GM19240 (cell line): ENCODE measurements around the gene PPP2R5C.
"Not testable (repeated sequence)": the region's sequence is repeated elsewhere in the genome, so short reads cannot be mapped to it uniquely, and the experiment has no call there.

Experiments used
- DNase-seq: peaks from one replicate; pipeline ENCODE4 v3.0.0; 2011; ENCODE audit warnings: low spot score; ENCODE audit not compliant: insufficient read length

PPP2R5C gene

GRCh38 chr14:101780887-101781239 lies 19.4 kb downstream of the PPP2R5C start:
- no peak for DNase-seq

GRCh38 chr14:101781240-101782061 lies 19.9 kb downstream of the PPP2R5C start:
- DNase-seq, result no peak

GRCh38 chr14:101783260-101784016 lies 21.9 kb downstream of the PPP2R5C start:
- no peak for DNase-seq

- DNase-seq, result no peak
Measured at GRCh38 chr14:101784631-101785030, 23.1 kb downstream of the PPP2R5C start.

- no peak for DNase-seq
Measured at GRCh38 chr14:101788016-101788635, 26.6 kb downstream of the PPP2R5C start.

- no peak for DNase-seq
Measured at GRCh38 chr14:101789222-101789621, 27.7 kb downstream of the PPP2R5C start.

GRCh38 chr14:101790232-101790631 lies 28.7 kb downstream of the PPP2R5C start:
- DNase-seq, result no peak

GRCh38 chr14:101791919-101792572 lies 30.5 kb downstream of the PPP2R5C start:
- DNase-seq, result no peak

GRCh38 chr14:101796016-101796415 lies 34.5 kb downstream of the PPP2R5C start:
- no peak for DNase-seq

- no peak for DNase-seq
Measured at GRCh38 chr14:101796479-101796878, 35.0 kb downstream of the PPP2R5C start.

GRCh38 chr14:101797856-101798255 lies 36.3 kb downstream of the PPP2R5C start:
- no peak for DNase-seq

GRCh38 chr14:101804373-101804772 lies 42.9 kb downstream of the PPP2R5C start:
- DNase-seq, result not testable (repeated sequence)

- DNase-seq, result not testable (repeated sequence)
Measured at GRCh38 chr14:101806252-101806651, 44.7 kb downstream of the PPP2R5C start.

- no peak for DNase-seq
Measured at GRCh38 chr14:101808020-101808641, 46.6 kb downstream of the PPP2R5C start.

- DNase-seq, result no peak
Measured at GRCh38 chr14:101808894-101809670, 47.6 kb downstream of the PPP2R5C start.

- DNase-seq, result peak; percentile 72
Measured at GRCh38 chr14:101809671-101810514, 48.4 kb downstream of the PPP2R5C start.

- DNase-seq, result no peak
Measured at GRCh38 chr14:101810897-101811621, 49.5 kb downstream of the PPP2R5C start.

GRCh38 chr14:101812071-101812470 lies 50.6 kb downstream of the PPP2R5C start:
- DNase-seq, result no peak
